Panc1 (cell line): Measurements from ENCODE around the gene ELMO1.

Experiments
- CTCF ChIP-seq: fragments of 450-650 bp; IDR thresholded peaks from 2 replicates; pipeline ENCODE4 v1.5.1; 2017; ENCODE audit warnings: mild to moderate bottlenecking
- POLR2AphosphoS5 ChIP-seq: IDR thresholded peaks from 2 replicates; pipeline ENCODE4 v1.6.1; 2012; ENCODE audit warnings: mild to moderate bottlenecking, low read depth, low read length, moderate library complexity
- REST ChIP-seq, 2 experiments: IDR thresholded peaks; 2 replicates each; pipeline ENCODE4 v1.6.1; 2011 to 2012; ENCODE audit warnings: low read depth in 2 of 2, control low read depth in 1 of 2, low read length in 1 of 2, mild to moderate bottlenecking in 1 of 2, moderate library complexity in 1 of 2; ENCODE audit not compliant: insufficient read depth in 1 of 2
- SIN3A ChIP-seq: IDR thresholded peaks from 2 replicates; pipeline ENCODE4 v1.6.1; 2012; ENCODE audit warnings: low read depth, mild to moderate bottlenecking, low read length, moderate library complexity, borderline replicate concordance; ENCODE audit not compliant: insufficient read depth
- TCF7L2 ChIP-seq: IDR thresholded peaks from 2 replicates; pipeline ENCODE4 v1.6.1; 2011; ENCODE audit warnings: mild to moderate bottlenecking, low read depth, low read length, inconsistent platforms

- TF ChIP-seq POLR2AphosphoS5 (no peak), CTCF (no peak), SIN3A (no peak), REST (IDR thresholded peaks at IDR 0.05; ENCODE audit: insufficient read depth in 1 of 2, low read depth in 2 of 2, low read length in 1 of 2) (no peak), TCF7L2 (no peak)
Measured at GRCh38 chr7:37494926-37495325, 46.3 kb upstream of the ELMO1 start.
